Endodermal cell (in vitro differentiated cells): ENCODE data around the gene SLC39A9. TPM values are rescaled to one million over a fixed set of nuclear protein-coding genes. Genes with fewer than 3 reads are reported as not detected.

ENCODE experiments used
- DNase-seq: peaks from one replicate; pipeline ENCODE4 v3.0.0-alpha.2; 2017
- H3K27ac ChIP-seq: 2 replicates; pipeline ENCODE4 v1.5.1; 2013; ENCODE audit warnings: mild to moderate bottlenecking, low read depth, low read length, moderate library complexity
- H3K27me3 ChIP-seq: 2 replicates; pipeline ENCODE4 v1.6.1; 2013; ENCODE audit warnings: mild to moderate bottlenecking, low read length, moderate library complexity; ENCODE audit not compliant: insufficient read depth, control insufficient read depth, poor library complexity, severe bottlenecking
- H3K36me3 ChIP-seq: 2 replicates; pipeline ENCODE4 v1.7.0; 2013; ENCODE audit warnings: mild to moderate bottlenecking, low read length, moderate library complexity; ENCODE audit not compliant: control insufficient read depth, insufficient read depth
- H3K4me1 ChIP-seq: one replicate; pipeline ENCODE4 v1.7.0; 2013; ENCODE audit warnings: low read length; ENCODE audit not compliant: control insufficient read depth, insufficient read depth
- H3K4me3 ChIP-seq: 2 replicates; pipeline ENCODE4 v1.5.1; 2013; ENCODE audit warnings: mild to moderate bottlenecking, low read length, moderate library complexity
- H3K9ac ChIP-seq: 2 replicates; pipeline ENCODE4 v1.6.1; 2013; ENCODE audit warnings: mild to moderate bottlenecking, low read length, moderate library complexity; ENCODE audit not compliant: poor library complexity, severe bottlenecking; ENCODE audit errors: extremely low read depth
- H3K9me3 ChIP-seq: 2 replicates; pipeline ENCODE4 v1.6.1; 2013; ENCODE audit warnings: mild to moderate bottlenecking, low read length, moderate library complexity; ENCODE audit not compliant: control insufficient read depth
- H3K27ac Mint-ChIP-seq: 2 replicates; pipeline ENCODE4 v1.8.0; 2020; ENCODE audit warnings: mixed read lengths
- H3K27me3 Mint-ChIP-seq: 2 replicates; pipeline ENCODE4 v1.8.0; 2021; ENCODE audit warnings: mild to moderate bottlenecking, mixed read lengths; ENCODE audit not compliant: insufficient read depth
- H3K36me3 Mint-ChIP-seq: 2 replicates; pipeline ENCODE4 v1.8.0; 2020; ENCODE audit warnings: low read depth, mixed read lengths
- H3K4me1 Mint-ChIP-seq: 2 replicates; pipeline ENCODE4 v1.8.0; 2020; ENCODE audit warnings: mixed read lengths
- H3K4me3 Mint-ChIP-seq: 2 replicates; pipeline ENCODE4 v1.8.0; 2020; ENCODE audit warnings: mild to moderate bottlenecking, moderate library complexity, mixed read lengths
- H3K9me3 Mint-ChIP-seq: 2 replicates; pipeline ENCODE4 v1.8.0; 2020; ENCODE audit warnings: mild to moderate bottlenecking, mixed read lengths
- CTCF ChIP-seq: fragments of 200-600 bp; sonication (generic); conservative IDR thresholded peaks from 2 replicates; pipeline ENCODE4 v1.5.0; 2021; ENCODE audit warnings: antibody characterized with exemption, mild to moderate bottlenecking
- WGBS, 2 experiments: methylation state at CpG; one replicate each; pipeline versions ENCODE4 v1.1.5 to v1.1.7; 2013; ENCODE audit warnings: missing lambda C conversion rate in 2 of 2, mixed read lengths in 1 of 2; ENCODE audit not compliant: insufficient coverage in 1 of 2, insufficient read length in 1 of 2; 5-methylcytosine and 5-hydroxymethylcytosine counted together
- total RNA-seq, 2 donors: library from RNA; stranded (reverse); fragmentation: NEBNext Ultra II Directional in 1 of 2; extraction: Animal tissue kit (Norgen Biotek cat#: 25700) in 1 of 2; gene quantifications; 2 replicates in 1 of 2; 3 replicates in 1 of 2; pipeline ENCODE4 v1.2.1, GENCODE V29; 2021

Gene SLC39A9
- total RNA-seq, 2 donors from 2014 or later = 40.8 to 53.8 TPM

- no peak overlapping the region for H3K4me3 Mint-ChIP-seq
Observed at GRCh38 chr14:69354383-69355153, 43.9 kb upstream of the SLC39A9 start.

GRCh38 chr14:69355154-69355597 lies 43.3 kb upstream of the SLC39A9 start:
- peaks cover 22% of the 10 kb centered on the region for H3K4me1 Mint-ChIP-seq
- H3K9me3 ChIP-seq = no peaks in the 10 kb centered on the region
- no peak overlapping the region for H3K27ac ChIP-seq
- H3K36me3 Mint-ChIP-seq = no peaks in the 10 kb centered on the region
- no peak overlapping the region for H3K9ac ChIP-seq
- H3K4me1 ChIP-seq = peaks cover 12% of the 10 kb centered on the region
- H3K4me3 ChIP-seq = no peak overlapping the region
- no peaks in the 10 kb centered on the region for H3K9me3 Mint-ChIP-seq
- WGBS, 2 experiments = 94 to 100% methylated on average over 6 of the region's 6 CpGs
- no peak overlapping the region for H3K4me3 Mint-ChIP-seq
- H3K36me3 ChIP-seq = no peaks in the 10 kb centered on the region
- TF ChIP-seq CTCF = no peak
- DNase-seq = no peak
- H3K27me3 ChIP-seq = no peaks in the 10 kb centered on the region
- no peak overlapping the region for H3K27ac Mint-ChIP-seq
- peaks cover 5% of the 10 kb centered on the region for H3K27me3 Mint-ChIP-seq

More at GRCh38 chr14:69354383-69355153, 43.9 kb upstream of the SLC39A9 start:
- Histone ChIP-seq H3K4me1 (peaks cover 13% of the 10 kb centered on the region), H3K9ac (no peak overlapping the region), H3K9me3 (no peaks in the 10 kb centered on the region), H3K27me3 (no peaks in the 10 kb centered on the region), H3K27ac (no peak overlapping the region), H3K36me3 (no peaks in the 10 kb centered on the region), H3K4me3 (no peak overlapping the region)
- DNase-seq = no peak
- no peak for TF ChIP-seq CTCF
- no peak overlapping the region for H3K27ac Mint-ChIP-seq
- WGBS, 2 experiments = 92 to 98% methylated on average over 6 to 11 of the region's 11 CpGs
- no peaks in the 10 kb centered on the region for H3K36me3 Mint-ChIP-seq
- H3K27me3 Mint-ChIP-seq = peaks cover 5% of the 10 kb centered on the region
- peaks cover 24% of the 10 kb centered on the region for H3K4me1 Mint-ChIP-seq
- H3K9me3 Mint-ChIP-seq = no peaks in the 10 kb centered on the region

- no peaks in the 10 kb centered on the region for H3K27me3 ChIP-seq
- no peak for TF ChIP-seq CTCF
- DNase-seq = no peak
- no peaks in the 10 kb centered on the region for H3K36me3 ChIP-seq
- H3K4me1 Mint-ChIP-seq = peaks cover 19% of the 10 kb centered on the region
- H3K27ac Mint-ChIP-seq = no peak overlapping the region
- WGBS, 2 experiments = 88 to 91% methylated on average over 4 to 6 of the region's 6 CpGs
- no peak overlapping the region for H3K27ac ChIP-seq
- peaks cover 7% of the 10 kb centered on the region for H3K4me1 ChIP-seq
- no peak overlapping the region for H3K4me3 ChIP-seq
- no peaks in the 10 kb centered on the region for H3K9me3 ChIP-seq
- H3K4me3 Mint-ChIP-seq = no peak overlapping the region
- H3K9ac ChIP-seq = no peak overlapping the region
- H3K9me3 Mint-ChIP-seq = no peaks in the 10 kb centered on the region
- H3K36me3 Mint-ChIP-seq = no peaks in the 10 kb centered on the region
- H3K27me3 Mint-ChIP-seq = peaks cover 5% of the 10 kb centered on the region
Observed at GRCh38 chr14:69355607-69356281, 42.7 kb upstream of the SLC39A9 start.
